Cerebellar cortex (tissue), 1 donor: Measurements from ENCODE around the gene NXPH2.
"Not testable (repeated sequence)": the region's sequence is repeated elsewhere in the genome, so short reads cannot be mapped to it uniquely, and the experiment has no call there.

ENCODE experiments used
- DNase-seq: peaks from one replicate; pipeline ENCODE4 v3.0.0-alpha.2; 2015; ENCODE audit warnings: low spot score

NXPH2 gene

DNA sequence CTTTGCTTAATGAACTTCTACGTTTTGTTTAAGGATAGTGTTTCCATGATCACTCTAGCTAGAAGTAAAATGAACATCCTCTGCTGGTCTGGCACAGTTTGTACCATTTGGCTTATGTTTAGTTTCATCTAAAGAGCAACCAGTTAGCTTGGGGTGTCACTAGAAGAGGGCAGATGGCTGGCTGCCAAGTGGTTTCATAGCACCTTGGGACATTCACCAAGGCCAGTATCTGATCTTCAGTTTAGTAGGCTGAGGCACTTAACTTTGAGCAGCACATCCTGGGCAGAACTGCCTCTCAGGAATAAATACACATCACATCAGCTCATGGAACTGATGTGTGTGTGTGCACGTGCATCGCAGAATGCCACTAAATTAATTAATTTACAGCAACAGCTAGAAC lies 68.4 kb downstream of the NXPH2 start:
- no peak for DNase-seq

- DNase-seq = no peak
Measured at GRCh38 chr2:138708682-138709241, 71.4 kb downstream of the NXPH2 start.

DNA sequence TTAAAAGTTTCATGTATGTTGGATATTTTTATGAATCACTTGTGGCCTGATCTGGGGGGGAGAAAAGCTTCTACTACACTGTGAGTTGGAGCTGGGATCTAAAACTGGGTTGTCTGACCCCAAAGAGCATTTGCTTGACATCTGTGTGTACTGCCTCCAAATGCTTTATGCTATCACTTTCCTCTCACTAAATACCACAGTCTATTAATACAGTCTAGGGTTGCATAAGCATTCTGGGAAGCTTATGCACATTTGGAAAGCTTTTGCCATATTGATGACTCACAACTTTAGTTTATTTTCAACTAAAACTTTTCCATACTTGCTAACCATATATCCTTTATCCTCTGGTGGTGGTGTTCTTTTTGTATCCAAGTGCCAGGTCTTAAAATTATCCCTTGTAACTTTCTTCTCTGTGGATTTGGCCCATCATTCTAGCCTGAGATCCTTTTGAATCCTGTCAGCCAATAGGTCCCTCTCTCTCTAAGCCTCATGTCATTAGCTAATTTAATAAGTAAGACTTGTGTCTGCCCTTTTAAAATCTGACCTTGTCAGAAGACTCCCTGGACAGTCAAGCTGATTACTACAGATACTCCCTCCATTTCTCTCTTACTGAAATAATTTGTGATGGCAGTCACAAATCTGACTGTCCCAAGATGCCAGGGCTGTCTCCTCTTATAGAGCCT lies 72.7 kb downstream of the NXPH2 start:
- no peak for DNase-seq

- DNase-seq = no peak
Measured at GRCh38 chr2:138703242-138703641, 76.9 kb downstream of the NXPH2 start.

GRCh38 chr2:138700716-138701115 lies 79.5 kb downstream of the NXPH2 start:
- no peak for DNase-seq

DNA sequence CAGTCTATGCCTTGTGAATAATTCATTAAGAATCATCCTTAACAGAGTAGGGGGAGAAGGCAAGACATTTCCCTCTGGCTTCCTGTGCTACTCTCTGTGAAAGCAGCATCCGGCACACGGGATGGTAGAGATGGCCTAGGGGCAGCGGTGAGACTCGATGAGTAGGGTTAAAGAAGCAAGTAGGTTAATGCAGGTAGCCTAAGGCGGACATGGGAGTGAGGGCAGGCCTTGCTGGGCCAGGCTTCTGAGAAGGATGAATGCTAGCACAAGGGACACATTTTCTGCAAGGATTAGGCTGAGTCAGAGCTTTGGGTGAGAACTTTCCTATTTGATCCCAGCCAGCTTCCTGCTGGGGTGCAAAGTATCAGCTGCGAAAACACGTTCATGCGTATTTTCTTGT lies 80.8 kb downstream of the NXPH2 start:
- no peak for DNase-seq

DNA sequence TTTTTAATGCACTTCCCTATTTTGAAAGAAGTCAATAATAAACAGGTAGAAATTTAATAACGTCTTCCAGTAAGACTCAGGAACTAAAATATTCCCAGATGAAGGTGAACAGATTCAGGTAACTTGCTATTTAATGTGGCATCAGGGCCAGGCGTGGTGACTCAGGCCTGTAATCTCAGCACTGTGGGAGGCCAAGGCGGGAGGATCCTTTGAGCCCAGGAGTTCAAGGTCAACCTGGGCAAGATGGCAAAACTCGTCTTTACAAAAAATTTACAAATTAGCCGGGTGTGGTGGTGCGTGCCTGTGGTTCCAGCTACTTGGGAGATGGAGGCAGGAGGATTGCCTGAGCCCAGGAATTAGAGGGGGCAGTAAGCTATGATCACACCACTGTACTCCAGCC lies 81.8 kb downstream of the NXPH2 start:
- DNase-seq = no peak

DNA sequence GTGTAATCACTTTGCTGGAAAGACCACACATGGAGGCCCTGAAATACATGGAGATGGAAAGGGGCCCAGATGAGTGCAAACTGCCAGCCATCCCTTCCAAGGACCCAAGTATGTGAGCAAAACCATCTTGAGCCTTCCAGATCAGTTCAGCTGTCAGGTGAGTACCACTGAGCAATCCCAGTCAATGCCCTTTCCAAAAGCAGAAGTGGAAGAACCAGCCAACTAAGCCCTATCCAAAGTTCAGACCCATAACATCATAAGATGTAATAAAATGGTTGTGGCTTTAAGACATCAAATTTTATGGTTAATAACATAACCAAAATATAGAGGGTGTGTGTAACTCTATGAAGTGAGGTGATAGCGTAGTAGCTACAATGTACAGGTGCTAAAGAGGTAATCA lies 88.5 kb downstream of the NXPH2 start:
- no peak for DNase-seq

DNA sequence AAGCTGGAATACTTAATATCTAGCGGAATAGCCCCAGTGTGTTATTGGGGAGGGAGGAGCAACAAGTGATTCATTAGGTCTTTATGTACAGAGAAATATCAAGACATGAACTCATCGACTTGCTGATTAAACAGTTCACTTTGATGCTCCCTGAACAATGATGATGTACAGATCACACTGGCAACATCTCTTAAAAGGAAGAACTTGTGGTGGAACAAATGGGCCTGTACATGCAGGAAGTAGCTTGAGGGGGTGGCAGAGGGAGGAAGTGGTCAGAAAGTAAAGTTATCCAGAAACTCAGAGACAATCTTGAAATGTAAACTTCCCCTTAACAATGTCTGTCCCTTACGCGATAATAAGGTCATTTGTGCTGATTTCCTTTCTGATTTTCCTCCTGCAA lies 90.5 kb downstream of the NXPH2 start:
- no peak for DNase-seq

- no peak for DNase-seq
Measured at GRCh38 chr2:138682163-138682562, 98.0 kb downstream of the NXPH2 start.

DNA sequence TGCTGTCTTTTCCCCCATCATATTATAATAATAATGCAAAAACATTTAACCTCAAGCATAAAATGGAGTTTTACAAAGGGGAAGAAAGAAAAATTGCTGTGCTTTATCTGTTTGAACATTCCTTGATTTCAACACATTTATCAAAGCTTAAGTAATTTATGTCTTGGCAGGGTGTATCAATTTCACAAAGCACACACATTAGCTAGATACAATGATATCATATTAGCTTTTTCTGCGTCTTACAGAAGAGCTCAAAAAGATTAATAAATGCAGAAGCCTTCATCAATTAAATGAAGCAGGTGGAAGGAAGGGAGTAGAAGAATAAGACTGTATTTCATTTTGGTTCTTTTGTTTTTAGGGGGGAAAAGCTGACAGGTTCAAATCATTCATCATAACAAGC lies 103.0 kb downstream of the NXPH2 start:
- no peak for DNase-seq

DNA sequence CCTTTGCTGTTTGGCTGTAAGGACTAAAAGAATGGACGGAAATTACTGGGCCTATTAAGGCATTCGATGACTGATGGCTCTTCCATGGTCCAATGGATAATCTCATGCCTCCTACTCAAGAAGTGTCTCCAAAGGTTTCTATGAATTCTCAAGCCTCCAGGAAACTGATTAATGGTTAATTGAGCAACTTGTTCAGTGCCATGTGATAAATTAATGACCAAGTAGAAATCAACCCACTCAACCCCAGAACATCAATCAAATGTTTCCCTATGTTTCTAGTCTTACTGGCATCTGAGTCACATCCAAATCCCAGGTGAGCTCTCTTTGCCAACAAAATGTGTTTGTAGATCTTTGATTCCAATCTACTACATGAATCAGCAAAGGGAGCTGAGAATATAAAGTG lies 103.6 kb downstream of the NXPH2 start:
- no peak for DNase-seq

DNA sequence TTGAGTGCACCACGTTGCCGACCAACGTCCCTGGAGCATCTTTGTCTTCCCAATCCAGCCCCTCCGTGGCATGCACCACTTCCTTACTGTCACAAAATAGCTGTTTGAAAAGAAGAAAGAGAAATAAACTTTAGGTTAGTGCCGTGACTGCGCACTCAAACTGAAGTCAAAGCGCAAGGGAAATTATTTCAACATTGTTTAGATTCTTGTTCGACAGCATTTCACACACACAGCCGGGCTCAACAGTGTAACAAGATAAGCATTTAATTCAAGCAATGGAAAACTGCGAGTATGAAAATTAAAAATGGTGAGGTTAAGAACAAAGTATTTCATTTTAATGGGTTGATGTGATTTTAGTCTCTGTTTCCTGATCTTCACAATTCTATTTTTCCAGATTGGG lies 108.6 kb downstream of the NXPH2 start:
- no peak for DNase-seq

GRCh38 chr2:138670734-138671133 lies 109.5 kb downstream of the NXPH2 start:
- no peak for DNase-seq

GRCh38 chr2:138665937-138666336 lies 114.3 kb downstream of the NXPH2 start:
- DNase-seq = no peak

- DNase-seq = no peak
Measured at GRCh38 chr2:138658187-138658894, 121.8 kb downstream of the NXPH2 start.

DNA sequence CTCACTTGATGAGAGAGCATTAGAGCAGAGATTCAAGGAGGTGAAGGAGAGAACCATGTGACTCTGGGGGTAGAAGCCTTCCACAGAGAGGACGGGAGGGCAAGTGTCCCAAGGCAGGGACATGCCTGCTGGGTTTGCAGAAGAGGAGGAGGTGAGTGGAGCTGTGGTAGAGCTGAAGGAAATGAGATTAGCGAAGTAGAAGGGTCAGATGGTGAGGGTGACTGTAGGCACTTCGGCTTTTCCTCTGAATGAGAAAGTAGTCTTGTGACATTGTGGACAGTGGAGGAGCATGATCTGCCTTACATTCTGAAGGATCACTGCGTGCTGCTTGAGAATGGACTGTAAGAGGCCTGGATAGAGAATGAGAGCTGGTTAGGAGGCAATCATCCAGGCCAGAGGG lies 126.0 kb downstream of the NXPH2 start:
- DNase-seq = no peak

GRCh38 chr2:138652378-138652777 lies 127.8 kb downstream of the NXPH2 start:
- DNase-seq = no peak

- no peak for DNase-seq
Measured at GRCh38 chr2:138649571-138649970, 130.6 kb downstream of the NXPH2 start.

- no peak for DNase-seq
Measured at GRCh38 chr2:138648606-138649005, 131.6 kb downstream of the NXPH2 start.

DNA sequence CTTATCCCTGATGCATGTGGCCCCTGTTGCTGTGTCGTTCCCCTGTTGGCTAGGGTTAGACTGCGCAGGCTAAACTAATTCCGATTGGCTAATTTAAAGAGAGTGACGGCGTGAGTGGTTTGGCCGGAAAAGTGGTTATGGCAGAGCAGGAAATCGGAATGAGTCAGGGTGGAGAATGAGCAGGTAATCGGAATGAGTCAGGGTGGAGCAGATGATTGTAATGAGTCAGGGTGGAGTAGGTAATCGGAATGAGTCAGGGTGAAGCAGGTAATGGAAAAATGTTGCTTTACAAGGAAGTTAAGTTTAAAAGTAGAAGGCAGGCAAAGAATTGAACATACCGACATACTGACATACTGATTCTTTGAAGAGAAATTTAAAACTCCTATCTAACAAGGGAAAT lies 135.4 kb downstream of the NXPH2 start:
- not testable (repeated sequence) for DNase-seq

GRCh38 chr2:138640921-138641676 lies 139.1 kb downstream of the NXPH2 start:
- DNase-seq = no peak

DNA sequence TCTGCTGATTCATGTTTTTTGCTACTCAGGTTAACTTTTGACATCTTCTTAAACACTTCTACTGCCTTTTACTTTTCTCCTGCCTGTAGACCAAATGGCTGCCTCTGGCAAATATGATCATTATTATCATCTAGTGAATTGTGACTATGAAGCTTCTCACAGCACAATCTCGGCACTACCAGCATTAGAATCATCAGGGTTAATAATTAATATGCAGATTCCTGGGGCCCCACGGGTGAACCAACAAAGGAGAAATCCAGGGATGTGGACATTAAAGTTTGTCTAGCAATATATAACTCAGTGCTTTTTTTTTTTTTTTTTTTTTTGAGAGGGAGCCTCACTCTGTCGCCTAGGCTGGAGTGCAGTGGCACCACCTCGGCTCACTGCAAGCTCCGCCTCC lies 142.5 kb downstream of the NXPH2 start:
- DNase-seq = no peak
